GM12864 (cell line): Measurements from ENCODE around the gene PTS.

Experiments
- DNase-seq: peaks from one replicate; pipeline ENCODE4 v3.0.0-alpha.2; 2011; ENCODE audit warnings: low read depth
- H3K4me3 ChIP-seq: 2 replicates; pipeline ENCODE4 v1.5.1; 2011; ENCODE audit warnings: mild to moderate bottlenecking, low read depth, low read length, control low read depth
- TF ChIP-seq, protein P1 (sequence below): IDR thresholded peaks from 2 replicates; pipeline ENCODE4 v1.5.1; 2011; ENCODE audit warnings: low read depth, mild to moderate bottlenecking, moderate library complexity, low read length, control low read depth, inconsistent platforms; ENCODE audit errors: missing control alignments

Gene PTS

GRCh38 chr11:112221274-112221835, 4.9 kb upstream of the PTS start:
- H3K4me3 ChIP-seq, result no peak overlapping the region
- DNase-seq, result no peak
- TF ChIP-seq, protein P1, sequence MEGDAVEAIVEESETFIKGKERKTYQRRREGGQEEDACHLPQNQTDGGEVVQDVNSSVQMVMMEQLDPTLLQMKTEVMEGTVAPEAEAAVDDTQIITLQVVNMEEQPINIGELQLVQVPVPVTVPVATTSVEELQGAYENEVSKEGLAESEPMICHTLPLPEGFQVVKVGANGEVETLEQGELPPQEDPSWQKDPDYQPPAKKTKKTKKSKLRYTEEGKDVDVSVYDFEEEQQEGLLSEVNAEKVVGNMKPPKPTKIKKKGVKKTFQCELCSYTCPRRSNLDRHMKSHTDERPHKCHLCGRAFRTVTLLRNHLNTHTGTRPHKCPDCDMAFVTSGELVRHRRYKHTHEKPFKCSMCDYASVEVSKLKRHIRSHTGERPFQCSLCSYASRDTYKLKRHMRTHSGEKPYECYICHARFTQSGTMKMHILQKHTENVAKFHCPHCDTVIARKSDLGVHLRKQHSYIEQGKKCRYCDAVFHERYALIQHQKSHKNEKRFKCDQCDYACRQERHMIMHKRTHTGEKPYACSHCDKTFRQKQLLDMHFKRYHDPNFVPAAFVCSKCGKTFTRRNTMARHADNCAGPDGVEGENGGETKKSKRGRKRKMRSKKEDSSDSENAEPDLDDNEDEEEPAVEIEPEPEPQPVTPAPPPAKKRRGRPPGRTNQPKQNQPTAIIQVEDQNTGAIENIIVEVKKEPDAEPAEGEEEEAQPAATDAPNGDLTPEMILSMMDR, result no peak

DNA sequence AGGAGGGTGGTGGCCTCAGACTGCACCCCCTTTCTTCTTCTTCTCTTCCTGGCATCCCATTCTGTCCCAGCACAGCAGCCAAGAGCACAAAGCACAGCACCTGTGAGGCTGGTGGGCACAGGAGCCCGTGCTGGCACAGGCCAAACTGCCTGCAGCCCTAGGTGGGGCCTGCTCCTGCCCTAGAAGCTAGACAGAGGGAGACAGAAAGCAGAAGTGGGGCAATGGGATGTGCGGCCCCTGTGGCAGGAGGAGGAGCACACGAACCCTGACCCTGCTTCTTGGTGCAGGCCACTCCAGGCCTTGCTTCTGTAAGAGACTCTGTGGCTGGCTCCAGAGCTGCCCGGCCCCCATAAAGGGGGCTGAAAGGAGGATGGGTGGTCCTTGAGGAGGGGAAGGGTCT, 3.9 kb upstream of the PTS start:
- H3K4me3 ChIP-seq, result no peak overlapping the region
- TF ChIP-seq, protein P1, result no peak
- no peak for DNase-seq

GRCh38 chr11:112223121-112223520, 3.1 kb upstream of the PTS start:
- no peak for DNase-seq
- H3K4me3 ChIP-seq, result no peak overlapping the region
- TF ChIP-seq, protein P1, result no peak

DNA sequence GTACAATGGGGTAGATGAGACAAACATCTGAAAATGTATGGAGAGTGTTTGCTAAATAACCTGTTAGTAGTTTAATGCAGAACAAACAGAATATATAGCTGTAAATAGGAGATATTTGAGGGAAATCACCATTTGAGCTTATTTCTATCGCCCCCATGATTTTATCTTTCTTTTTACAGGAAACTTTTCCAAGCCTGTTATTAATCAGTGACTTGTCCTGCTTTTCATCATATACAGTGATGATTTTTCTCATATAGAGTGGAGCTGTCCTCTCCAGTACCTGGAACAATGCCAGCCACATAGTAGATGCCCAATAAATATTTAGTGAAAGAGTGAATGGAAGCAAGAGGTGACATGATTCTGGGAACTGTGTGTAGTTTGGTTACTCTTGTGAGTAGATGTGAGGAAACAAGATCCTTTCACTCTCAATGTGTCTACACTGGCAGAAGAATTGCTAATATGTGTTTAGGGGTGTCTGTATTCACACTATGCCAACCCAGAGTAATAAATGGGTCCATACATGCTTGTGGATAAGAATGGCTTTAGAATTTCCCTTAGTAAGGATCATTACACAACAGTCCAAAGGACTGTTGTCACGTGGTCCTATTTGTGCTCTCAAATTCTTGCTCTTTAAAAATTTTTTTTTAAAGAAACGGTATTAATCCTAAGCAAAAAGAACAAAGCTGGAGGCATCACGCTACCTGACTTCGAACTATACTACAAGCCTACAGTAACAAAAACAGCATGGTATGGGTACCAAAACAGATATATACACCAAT, 2.3 kb upstream of the PTS start:
- no peak for DNase-seq
- TF ChIP-seq, protein P1, result no peak
- H3K4me3 ChIP-seq, result no peak overlapping the region

GRCh38 chr11:112225753-112226061, 521 bp upstream of the PTS start:
- peak overlapping the region; percentile 96 for H3K4me3 ChIP-seq
- DNase-seq, result no peak
- TF ChIP-seq, protein P1, result no peak

DNA sequence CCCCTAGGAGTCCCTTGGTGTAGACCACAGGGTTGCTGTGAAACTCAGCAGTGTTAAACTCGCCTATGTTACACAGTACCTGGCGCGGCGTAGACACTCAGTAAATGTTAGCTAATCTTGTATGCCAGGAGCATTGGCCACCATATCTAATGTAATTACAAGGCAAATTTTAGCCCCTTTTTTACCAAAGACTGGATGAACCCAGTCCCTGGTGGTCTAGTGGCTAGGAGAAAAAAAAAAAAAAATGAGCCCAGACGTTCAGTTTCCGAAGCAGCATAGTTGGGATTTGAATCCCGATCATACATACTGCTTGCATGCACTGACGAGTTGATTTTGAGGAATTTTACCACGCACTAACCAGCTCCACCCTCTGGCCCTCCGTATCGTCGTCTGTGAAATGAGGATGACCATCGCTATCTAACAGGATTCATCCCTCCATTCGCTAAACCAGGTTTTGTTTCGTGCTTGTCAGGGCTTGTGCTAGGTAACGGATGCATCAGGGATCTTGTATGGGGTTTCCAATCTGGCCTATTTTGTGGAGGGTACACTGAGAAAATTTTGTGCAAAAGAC, 688 bp downstream of the PTS start:
- TF ChIP-seq, protein P1, result no peak
- no peak for DNase-seq
- H3K4me3 ChIP-seq, result peak overlapping the region; percentile 96
